GM20431 (cell line): ENCODE measurements around the gene DNM1.

ENCODE experiments used
- in situ Hi-C: fragments of 300-500 bp; cut with MseI, MboI; formaldehyde crosslinking; loops from one replicate; pipeline ENCODE4 v1.15.0; 2020; ENCODE audit warnings: low sequenced_read_pairs; ENCODE audit not compliant: unreplicated experiment

Gene DNM1

DNA sequence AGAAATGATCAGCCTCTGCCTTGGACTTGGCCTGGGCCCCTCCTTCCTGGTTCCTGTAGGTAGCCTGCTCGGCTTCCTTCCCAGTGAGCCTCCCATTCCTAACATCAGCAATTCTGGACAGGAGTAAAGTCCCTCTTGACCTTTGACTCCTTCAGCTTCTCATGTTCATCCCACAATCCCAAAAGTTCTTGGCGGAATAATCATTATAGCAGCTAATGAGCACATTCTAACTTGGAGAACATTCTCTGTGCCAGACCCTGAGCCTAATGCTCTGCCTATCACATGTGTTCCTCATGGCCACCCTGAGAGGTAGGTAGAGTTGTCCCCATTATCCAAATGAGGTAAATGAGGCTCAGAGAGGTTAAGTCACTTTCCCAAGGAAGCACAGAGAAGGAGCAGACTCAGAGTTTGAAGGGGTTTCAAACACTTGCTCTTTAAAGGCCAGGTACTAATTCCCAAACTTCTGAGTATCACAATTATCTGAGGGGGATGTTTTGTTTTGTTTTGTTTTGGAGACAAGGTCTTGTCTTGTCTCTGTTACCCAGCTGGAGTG lies 94.1 kb downstream of the DNM1 start:
- in situ Hi-C loops = no loop called here

- in situ Hi-C loops = no loop called here
Observed at GRCh38 chr9:128298535-128299482, 95.6 kb downstream of the DNM1 start.

GRCh38 chr9:128304136-128304970 lies 101.2 kb downstream of the DNM1 start:
- in situ Hi-C loops = no loop called here
